PC-9 (cell line): ENCODE results near the gene KCNJ12. TPM values are rescaled to one million over a fixed set of nuclear protein-coding genes. Genes with fewer than 3 reads are reported as not detected.
"Not testable (repeated sequence)": the region's sequence is repeated elsewhere in the genome, so short reads cannot be mapped to it uniquely, and the experiment has no call there.

Source experiments
- BruUV-seq: library from RNA; stranded (reverse); fragments of 400-500 nt; replicated peaks from 2 replicates; lab custom pipeline; 2021; lab: Mats Ljungman, UMichigan
- CTCF ChIA-PET: fragments of 300-600 bp; sonication (Branson Sonifier 250); formaldehyde crosslinking; loops from one replicate; lab custom pipeline; 2022; ENCODE audit warnings: antibody characterized with exemption; lab: Charles Lee
- POLR2A ChIA-PET: fragments of 300-600 bp; sonication (Branson Sonifier 250); formaldehyde crosslinking; loops from one replicate; lab custom pipeline; 2022; ENCODE audit warnings: antibody characterized with exemption; ENCODE audit not compliant: unreplicated experiment; lab: Charles Lee
- DNase-seq, 2 experiments: peaks; one replicate each; pipeline versions ENCODE4 v3.0.0 to v3.0.0-alpha.2; 2015 to 2022; ENCODE audit warnings: mixed read lengths in 1 of 2
- H2AFZ ChIP-seq: fragments of 200-600 bp; sonication (generic); 2 replicates; pipeline ENCODE4 v1.8.1; 2017; ENCODE audit warnings: antibody characterized with exemption
- H3F3A ChIP-seq: fragments of 200-600 bp; sonication (generic); 2 replicates; pipeline ENCODE4 v1.8.1; 2017; ENCODE audit warnings: antibody characterized with exemption, mild to moderate bottlenecking, low read depth; ENCODE audit not compliant: insufficient read depth
- H3K27ac ChIP-seq: fragments of 200-600 bp; sonication (generic); 2 replicates; pipeline ENCODE4 v1.6.1; 2016; ENCODE audit warnings: mixed run types
- H3K27me3 ChIP-seq: fragments of 200-600 bp; sonication (generic); 2 replicates; pipeline ENCODE4 v1.6.1; 2016; ENCODE audit warnings: low read depth, mixed run types; ENCODE audit not compliant: insufficient read depth
- H3K36me3 ChIP-seq: fragments of 200-600 bp; sonication (generic); 2 replicates; pipeline ENCODE4 v1.6.1; 2016; ENCODE audit warnings: low read depth, mixed run types
- H3K4me1 ChIP-seq: fragments of 200-600 bp; sonication (generic); replicated peaks from 2 replicates; pipeline ENCODE4 v1.6.1; 2016; ENCODE audit warnings: mixed run types; ENCODE audit not compliant: insufficient read depth
- H3K4me2 ChIP-seq: fragments of 200-600 bp; sonication (generic); 2 replicates; pipeline ENCODE4 v1.6.1; 2017; ENCODE audit warnings: mixed run types
- H3K4me3 ChIP-seq: fragments of 200-600 bp; sonication (generic); 2 replicates; pipeline ENCODE4 v1.6.1; 2016; ENCODE audit warnings: mixed run types
- H3K79me2 ChIP-seq: fragments of 200-600 bp; sonication (generic); 2 replicates; pipeline ENCODE4 v1.6.1; 2017; ENCODE audit warnings: low read depth, mixed run types
- H3K9me2 ChIP-seq: fragments of 200-600 bp; sonication (generic); 2 replicates; pipeline ENCODE4 v1.8.1; 2017; ENCODE audit warnings: mild to moderate bottlenecking; ENCODE audit not compliant: insufficient read depth
- H3K9me3 ChIP-seq: fragments of 200-600 bp; sonication (generic); 2 replicates; pipeline ENCODE4 v1.8.1; 2016; ENCODE audit warnings: low read depth; ENCODE audit not compliant: insufficient read depth
- H4K20me1 ChIP-seq: fragments of 200-600 bp; sonication (generic); 2 replicates; pipeline ENCODE4 v1.8.1; 2017; ENCODE audit not compliant: insufficient read depth
- EZH2 ChIP-seq: fragments of 200-600 bp; sonication (generic); IDR thresholded peaks from 2 replicates; pipeline ENCODE4 v1.8.0; 2017; ENCODE audit warnings: antibody characterized with exemption, low read depth
- intact Hi-C: fragments of 100-400 bp; cut with micrococcal nuclease; formaldehyde crosslinking; loops from one replicate; pipeline ENCODE4 v1.10.0; 2022; ENCODE audit not compliant: unreplicated experiment
- total RNA-seq: library from RNA; stranded (reverse); gene quantifications from 2 replicates; pipeline ENCODE4 v1.2.3, GENCODE V29; 2021
- TF ChIP-seq, protein P1 (sequence below): fragments of 200-600 bp; sonication (generic); conservative IDR thresholded peaks from 2 replicates; pipeline ENCODE4 v1.6.1; 2017; ENCODE audit warnings: mixed run types, antibody characterized with exemption, mild to moderate bottlenecking, moderate library complexity

The KCNJ12 gene
- total RNA-seq, 1 experiment from 2014 or later: 1.1 TPM

GRCh38 chr17:21337981-21338625, 38.1 kb upstream of the KCNJ12 start:
- H3K27me3 ChIP-seq, H3F3A ChIP-seq, H3K9me3 ChIP-seq, H3K79me2 ChIP-seq, H3K36me3 ChIP-seq, H3K9me2 ChIP-seq, H2AFZ ChIP-seq, H3K4me3 ChIP-seq, DNase-seq, H4K20me1 ChIP-seq, intact Hi-C loops, BruUV-seq, CTCF ChIA-PET: not testable (repeated sequence)
- POLR2A ChIA-PET: interaction anchor here (0.6 kb wide), 1 partner anchor 51 kb away, joined by 3 read pairs; no protein-coding TSS in a partner anchor
- Histone ChIP-seq H3K4me1 (peaks cover 19% of the 10 kb centered on the region), H3K27ac (peak overlapping the region; percentile 32; the same call in 1 of the 2 replicates), H3K4me2 (peak overlapping the region; percentile 53; the same call in 1 of the 2 replicates)

GRCh38 chr17:21339011-21339410, 37.1 kb upstream of the KCNJ12 start:
- Histone ChIP-seq H4K20me1 (no peaks in the 10 kb centered on the region), H3K4me3 (no peak overlapping the region), H3K9me3 (no peaks in the 10 kb centered on the region), H2AFZ (no peak overlapping the region), H3K27ac (no peak overlapping the region), H3K9me2 (no peaks in the 10 kb centered on the region), H3F3A (no peaks in the 10 kb centered on the region), H3K36me3 (no peaks in the 10 kb centered on the region), H3K79me2 (no peaks in the 10 kb centered on the region), H3K4me2 (no peak overlapping the region), H3K27me3 (no peaks in the 10 kb centered on the region), H3K4me1 (peaks cover 19% of the 10 kb centered on the region)
- POLR2A ChIA-PET: no interaction called here
- DNase-seq: no peak
- CTCF ChIA-PET: no interaction called here
- no TSS peak for BruUV-seq
- intact Hi-C loops: no loop called here
- no peak for TF ChIP-seq EZH2
- TF ChIP-seq, protein P1, sequence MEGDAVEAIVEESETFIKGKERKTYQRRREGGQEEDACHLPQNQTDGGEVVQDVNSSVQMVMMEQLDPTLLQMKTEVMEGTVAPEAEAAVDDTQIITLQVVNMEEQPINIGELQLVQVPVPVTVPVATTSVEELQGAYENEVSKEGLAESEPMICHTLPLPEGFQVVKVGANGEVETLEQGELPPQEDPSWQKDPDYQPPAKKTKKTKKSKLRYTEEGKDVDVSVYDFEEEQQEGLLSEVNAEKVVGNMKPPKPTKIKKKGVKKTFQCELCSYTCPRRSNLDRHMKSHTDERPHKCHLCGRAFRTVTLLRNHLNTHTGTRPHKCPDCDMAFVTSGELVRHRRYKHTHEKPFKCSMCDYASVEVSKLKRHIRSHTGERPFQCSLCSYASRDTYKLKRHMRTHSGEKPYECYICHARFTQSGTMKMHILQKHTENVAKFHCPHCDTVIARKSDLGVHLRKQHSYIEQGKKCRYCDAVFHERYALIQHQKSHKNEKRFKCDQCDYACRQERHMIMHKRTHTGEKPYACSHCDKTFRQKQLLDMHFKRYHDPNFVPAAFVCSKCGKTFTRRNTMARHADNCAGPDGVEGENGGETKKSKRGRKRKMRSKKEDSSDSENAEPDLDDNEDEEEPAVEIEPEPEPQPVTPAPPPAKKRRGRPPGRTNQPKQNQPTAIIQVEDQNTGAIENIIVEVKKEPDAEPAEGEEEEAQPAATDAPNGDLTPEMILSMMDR: no peak

GRCh38 chr17:21339571-21339970, 36.6 kb upstream of the KCNJ12 start:
- CTCF ChIA-PET, BruUV-seq, POLR2A ChIA-PET, H3K9me2 ChIP-seq, DNase-seq, intact Hi-C loops, H3F3A ChIP-seq, H3K4me3 ChIP-seq, H3K36me3 ChIP-seq, H3K27ac ChIP-seq, H2AFZ ChIP-seq, H4K20me1 ChIP-seq, H3K27me3 ChIP-seq, H3K4me2 ChIP-seq, H3K79me2 ChIP-seq, H3K9me3 ChIP-seq: not testable (repeated sequence)
- peaks cover 19% of the 10 kb centered on the region for H3K4me1 ChIP-seq

DNA sequence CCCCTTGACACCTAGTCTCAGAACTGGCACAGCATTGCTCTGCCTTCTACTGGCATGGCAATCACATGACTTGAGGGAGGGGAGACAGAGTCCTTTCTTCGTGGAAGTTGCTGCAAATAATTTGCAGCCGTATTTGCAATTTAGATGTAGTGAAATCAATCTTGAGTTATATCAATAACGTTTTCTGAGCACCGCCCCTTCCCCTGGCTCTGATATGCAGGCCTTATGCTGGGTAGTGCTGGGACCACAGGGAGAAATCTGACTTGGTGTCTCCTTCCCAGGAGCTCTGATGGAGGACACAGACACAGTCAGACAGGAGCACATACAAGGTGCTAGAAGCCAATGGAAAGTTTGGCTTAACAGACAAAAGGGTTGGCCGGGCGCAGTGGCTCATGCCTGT, 35.8 kb upstream of the KCNJ12 start:
- H3K9me2 ChIP-seq, H3K4me2 ChIP-seq, H3K27ac ChIP-seq, CTCF ChIA-PET, DNase-seq, intact Hi-C loops, H3K36me3 ChIP-seq, H2AFZ ChIP-seq, H3K9me3 ChIP-seq, H4K20me1 ChIP-seq, H3F3A ChIP-seq, BruUV-seq, H3K27me3 ChIP-seq, POLR2A ChIA-PET, H3K4me3 ChIP-seq, H3K79me2 ChIP-seq: not testable (repeated sequence)
- H3K4me1 ChIP-seq: peaks cover 19% of the 10 kb centered on the region

- DNase-seq, H3K4me3 ChIP-seq, H4K20me1 ChIP-seq, H3K27me3 ChIP-seq, H3K36me3 ChIP-seq, intact Hi-C loops, H2AFZ ChIP-seq, CTCF ChIA-PET, H3K27ac ChIP-seq, H3F3A ChIP-seq, POLR2A ChIA-PET, H3K79me2 ChIP-seq, BruUV-seq, H3K9me2 ChIP-seq, H3K9me3 ChIP-seq, H3K4me2 ChIP-seq: not testable (repeated sequence)
- H3K4me1 ChIP-seq: peaks cover 19% of the 10 kb centered on the region
Measured at GRCh38 chr17:21341279-21341678, 34.9 kb upstream of the KCNJ12 start.

- DNase-seq, H3K4me2 ChIP-seq, H3K9me2 ChIP-seq, H3K9me3 ChIP-seq, H4K20me1 ChIP-seq, H3K36me3 ChIP-seq, BruUV-seq, POLR2A ChIA-PET, CTCF ChIA-PET, H3K4me3 ChIP-seq, H2AFZ ChIP-seq, H3K79me2 ChIP-seq, intact Hi-C loops, H3F3A ChIP-seq, H3K27me3 ChIP-seq, H3K27ac ChIP-seq: not testable (repeated sequence)
- peaks cover 13% of the 10 kb centered on the region for H3K4me1 ChIP-seq
Measured at GRCh38 chr17:21341925-21342540, 34.1 kb upstream of the KCNJ12 start.
